Gastrocnemius medialis (tissue), 4 donors: ENCODE data around the gene SREBF1. TPM values are rescaled to one million over a fixed set of nuclear protein-coding genes. Genes with fewer than 3 reads are reported as not detected.

ENCODE experiments used
- ATAC-seq, 2 donors: fragments of 150-250 bp; one replicate each; pipeline ENCODE4 v1.9.1; 2016
- DNase-seq, 2 donors: peaks; one replicate each; pipeline ENCODE4 v3.0.0-alpha.2; 2019
- H3K27ac ChIP-seq, 4 donors: fragments of 200-600 bp; sonication (generic); 1 replicate in 1 of 4; 2 replicates in 3 of 4; pipeline ENCODE4 v1.5.1; 2016 to 2018; ENCODE audit warnings: mild to moderate bottlenecking in 2 of 4, moderate library complexity in 1 of 4
- H3K27me3 ChIP-seq, 3 donors: fragments of 200-600 bp; sonication (generic) in 2 of 3; 1 replicate in 1 of 3; 2 replicates in 2 of 3; pipeline versions ENCODE4 v1.5.1 to v1.6.0; 2016 to 2019; ENCODE audit warnings: mild to moderate bottlenecking in 1 of 3, moderate library complexity in 1 of 3
- H3K36me3 ChIP-seq, 2 donors: fragments of 200-600 bp; sonication (generic) in 1 of 2; one replicate each; pipeline ENCODE4 v1.5.1; 2017 to 2018
- H3K4me1 ChIP-seq, 2 donors: fragments of 200-600 bp; sonication (generic) in 1 of 2; one replicate each; pipeline ENCODE4 v1.5.1; 2016 to 2017; ENCODE audit warnings: mild to moderate bottlenecking in 2 of 2
- H3K4me3 ChIP-seq, 4 donors: fragments of 200-600 bp; sonication (generic) in 3 of 4; 1 replicate in 1 of 4; 2 replicates in 3 of 4; pipeline ENCODE4 v1.5.1; 2016 to 2019; ENCODE audit warnings: mild to moderate bottlenecking in 2 of 4
- H3K9me3 ChIP-seq, 3 donors: fragments of 200-600 bp; sonication (generic) in 2 of 3; 1 replicate in 1 of 3; 2 replicates in 2 of 3; pipeline ENCODE4 v1.5.1; 2016 to 2019
- POLR2A ChIP-seq, 2 donors: fragments of 450-650 bp; IDR thresholded peaks; one replicate each; pipeline ENCODE4 v1.6.1; 2017; ENCODE audit warnings: antibody characterized with exemption in 2 of 2, mild to moderate bottlenecking in 2 of 2, moderate library complexity in 2 of 2
- in situ Hi-C, 4 donors: fragments of 200-750 bp; cut with MboI; loops; one replicate each; pipeline versions ENCODE4 v1.15.0 to v1.8.0; 2017; ENCODE audit warnings: low sequenced_read_pairs in 4 of 4
- intact Hi-C: fragments of 100-400 bp; cut with DNase I; formaldehyde crosslinking; loops from one replicate; pipeline ENCODE4 v1.15.1; 2023; ENCODE audit warnings: low total_unique reads
- total RNA-seq, 4 donors: library from RNA; depleted of rRNA; stranded (reverse); fragments of >200 nt; gene quantifications; one replicate each; pipeline versions ENCODE4 v1.1.0 to v1.2.3, GENCODE V29; 2016
- TF ChIP-seq, protein P1 (sequence below), 5 experiments: fragments of 450-650 bp in 3 of 5; fragments of 200-600 bp in 2 of 5; sonication (generic) in 2 of 5; IDR thresholded peaks in 4 of 5; conservative IDR thresholded peaks in 1 of 5; 1 replicate in 4 of 5; 2 replicates in 1 of 5; pipeline ENCODE4 v1.5.1; 2016 to 2019; ENCODE audit warnings: antibody characterized with exemption in 5 of 5, mild to moderate bottlenecking in 3 of 5, moderate library complexity in 3 of 5

The SREBF1 gene
- total RNA-seq, 4 donors from 2014 or later, result 11.1 to 64.5 (median 32.3) TPM

DNA sequence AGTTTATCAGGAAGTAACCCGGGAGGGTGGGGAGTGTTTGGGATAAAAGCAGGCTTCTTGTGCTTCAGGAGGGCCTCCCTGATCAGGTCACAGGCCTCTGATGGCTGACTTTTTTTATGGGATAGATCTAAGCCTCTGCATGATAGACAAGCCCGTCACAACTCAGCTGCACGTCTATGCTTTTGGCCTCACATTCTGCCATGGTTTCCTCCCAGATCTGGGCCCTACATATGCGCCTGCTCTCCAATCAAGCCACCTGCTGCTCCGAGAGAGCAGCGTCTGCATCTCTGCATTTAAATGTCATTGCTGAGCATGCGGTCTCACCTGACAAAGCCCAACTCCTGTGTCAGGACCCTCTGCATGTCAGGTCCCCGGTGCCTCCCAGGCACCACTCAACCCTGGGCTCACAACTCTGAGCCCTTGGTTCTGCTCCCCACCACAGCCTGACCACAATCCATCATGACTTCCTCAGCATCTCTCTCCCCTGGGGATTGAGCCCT lies 45.3 kb upstream of the SREBF1 start:
- DNase-seq (no peak), ATAC-seq (no peak)
- peaks cover 0 to 13% of the 10 kb centered on the region in 2 donors for H3K36me3 ChIP-seq
- TF ChIP-seq, protein P1, sequence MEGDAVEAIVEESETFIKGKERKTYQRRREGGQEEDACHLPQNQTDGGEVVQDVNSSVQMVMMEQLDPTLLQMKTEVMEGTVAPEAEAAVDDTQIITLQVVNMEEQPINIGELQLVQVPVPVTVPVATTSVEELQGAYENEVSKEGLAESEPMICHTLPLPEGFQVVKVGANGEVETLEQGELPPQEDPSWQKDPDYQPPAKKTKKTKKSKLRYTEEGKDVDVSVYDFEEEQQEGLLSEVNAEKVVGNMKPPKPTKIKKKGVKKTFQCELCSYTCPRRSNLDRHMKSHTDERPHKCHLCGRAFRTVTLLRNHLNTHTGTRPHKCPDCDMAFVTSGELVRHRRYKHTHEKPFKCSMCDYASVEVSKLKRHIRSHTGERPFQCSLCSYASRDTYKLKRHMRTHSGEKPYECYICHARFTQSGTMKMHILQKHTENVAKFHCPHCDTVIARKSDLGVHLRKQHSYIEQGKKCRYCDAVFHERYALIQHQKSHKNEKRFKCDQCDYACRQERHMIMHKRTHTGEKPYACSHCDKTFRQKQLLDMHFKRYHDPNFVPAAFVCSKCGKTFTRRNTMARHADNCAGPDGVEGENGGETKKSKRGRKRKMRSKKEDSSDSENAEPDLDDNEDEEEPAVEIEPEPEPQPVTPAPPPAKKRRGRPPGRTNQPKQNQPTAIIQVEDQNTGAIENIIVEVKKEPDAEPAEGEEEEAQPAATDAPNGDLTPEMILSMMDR (IDR thresholded peaks at IDR 0.05 in 4 of 5, conservative IDR thresholded peaks at IDR 0.05 in 1 of 5), result no peak
- no peak for TF ChIP-seq POLR2A (IDR thresholded peaks at IDR 0.05)
- in situ Hi-C loops, result loop anchor here in 3 of 4 donors (25.0 kb wide), 1 partner anchor 155 kb away; the partner anchor contains the start of genes ATPAF2 (in 3 of the 3) and GID4 (in 3 of the 3)
- intact Hi-C loops, result no loop called here
- peaks cover 51 to 61% of the 10 kb centered on the region in 2 donors for H3K4me1 ChIP-seq
- H3K4me3 ChIP-seq, result no peak overlapping the region
- no peak overlapping the region for H3K27ac ChIP-seq
- H3K9me3 ChIP-seq, result no peaks in the 10 kb centered on the region
- H3K27me3 ChIP-seq, result no peaks in the 10 kb centered on the region

DNA sequence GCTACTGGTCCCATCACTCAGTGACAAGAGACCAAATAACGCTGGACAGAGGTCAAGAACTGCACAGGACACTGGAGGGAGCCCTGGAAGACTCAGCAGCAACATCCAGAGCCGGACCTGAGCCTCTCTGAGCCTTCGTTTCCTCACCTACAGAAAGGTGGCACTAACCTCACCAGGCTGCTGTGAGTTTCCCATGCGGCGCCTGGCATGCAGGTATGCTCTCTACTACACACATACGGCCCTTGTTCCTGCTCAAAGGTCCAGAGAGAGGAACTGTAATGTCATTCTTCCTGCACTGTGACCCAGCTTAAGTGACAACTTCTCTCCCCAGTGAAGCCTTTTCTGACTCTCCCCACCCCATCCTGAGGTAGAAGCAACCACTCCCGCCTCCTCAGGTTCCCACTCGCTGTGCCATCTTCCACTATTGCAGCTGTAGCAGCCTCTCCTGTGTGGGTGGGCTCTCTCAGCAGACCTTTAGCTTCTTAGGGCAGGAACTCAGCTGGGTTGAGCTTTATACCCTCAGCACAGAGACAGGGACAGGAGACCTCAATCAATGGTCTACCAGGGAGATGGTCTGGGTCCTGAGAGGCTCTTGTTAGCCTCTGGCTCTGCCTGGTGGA lies 43.9 kb upstream of the SREBF1 start:
- in situ Hi-C loops, result loop anchor here in 3 of 4 donors (25.0 kb wide), 1 partner anchor 157 kb away; the partner anchor contains the start of genes ATPAF2 (in 3 of the 3) and GID4 (in 3 of the 3)
- intact Hi-C loops, result no loop called here
- TF ChIP-seq, protein P1 (IDR thresholded peaks at IDR 0.05 in 4 of 5, conservative IDR thresholded peaks at IDR 0.05 in 1 of 5), result no peak
- no peak for TF ChIP-seq POLR2A (IDR thresholded peaks at IDR 0.05)
- peaks cover 51 to 63% of the 10 kb centered on the region in 2 donors for H3K4me1 ChIP-seq
- no peaks in the 10 kb centered on the region for H3K9me3 ChIP-seq
- ATAC-seq (no peak), DNase-seq (no peak)
- H3K4me3 ChIP-seq, result no peak overlapping the region
- peaks cover 0 to 13% of the 10 kb centered on the region in 2 donors for H3K36me3 ChIP-seq
- no peak overlapping the region for H3K27ac ChIP-seq
- no peaks in the 10 kb centered on the region for H3K27me3 ChIP-seq

DNA sequence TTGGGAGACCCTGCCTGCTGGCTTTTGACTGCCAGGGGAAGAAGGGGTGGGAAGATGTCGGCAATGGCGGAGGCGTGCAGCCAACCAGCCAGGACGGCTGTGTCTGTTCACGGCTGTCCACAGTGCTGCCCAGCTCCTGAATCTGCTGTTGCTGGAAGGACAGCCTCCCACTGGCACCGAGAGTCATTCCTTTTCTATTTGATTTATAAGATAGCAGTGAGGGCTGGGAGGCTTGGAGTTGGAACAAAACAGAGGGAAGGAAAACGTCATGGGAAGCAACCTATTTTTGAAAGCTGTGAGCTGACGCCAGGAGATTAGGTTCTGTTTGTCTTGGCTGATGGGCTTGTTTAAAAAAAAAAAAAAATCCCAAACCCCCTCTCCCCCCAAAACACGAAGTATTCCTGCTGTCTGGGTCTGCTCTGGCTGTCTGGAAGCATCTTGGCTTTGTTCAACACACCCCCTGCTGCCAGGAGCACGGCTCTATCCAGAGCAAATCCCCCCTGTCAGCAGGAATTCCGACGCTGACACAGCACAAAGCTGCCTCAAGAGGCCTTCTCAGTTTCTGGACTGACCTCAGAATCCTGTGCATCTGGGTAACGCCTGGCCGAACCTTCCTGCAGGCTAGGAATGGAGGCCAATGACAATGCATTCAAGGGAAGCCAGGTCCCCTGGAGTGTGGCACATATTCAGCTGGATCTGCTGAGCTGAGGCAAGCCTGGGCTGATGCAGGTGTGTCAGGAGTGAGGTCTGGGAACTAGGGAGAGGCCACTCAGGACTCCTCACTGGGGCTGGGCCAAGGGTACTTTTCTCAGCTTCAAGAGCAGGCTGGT lies 41.0 kb upstream of the SREBF1 start:
- Histone ChIP-seq H3K4me3 (peak overlapping the region in 1 of 4 donors; percentile 34), H3K4me1 (peaks cover 47 to 61% of the 10 kb centered on the region in 2 donors), H3K27ac (peak overlapping the region; percentile 84 to 90 (median 90)), H3K36me3 (peaks cover 0 to 11% of the 10 kb centered on the region in 2 donors), H3K9me3 (no peaks in the 10 kb centered on the region), H3K27me3 (no peaks in the 10 kb centered on the region)
- ATAC-seq, result peak; percentile 85 to 88
- peak; percentile 66 to 86 for DNase-seq
- TF ChIP-seq POLR2A (IDR thresholded peaks at IDR 0.05), result no peak
- TF ChIP-seq, protein P1 (IDR thresholded peaks at IDR 0.05 in 4 of 5, conservative IDR thresholded peaks at IDR 0.05 in 1 of 5), result no peak
- in situ Hi-C loops (loop anchor here in 3 of 4 donors (10.0 to 25.0 kb wide), 2 partner anchors 97 to 160 kb away; partner anchors contain the start of genes ATPAF2 (in 3 of the 3), GID4 (in 3 of the 3), DRC3 (in 1 of the 3) and TOM1L2 (in 1 of the 3)), intact Hi-C loops (loop anchor here (2.0 kb wide), 1 partner anchor 41 kb away; no protein-coding TSS in a partner anchor)

DNA sequence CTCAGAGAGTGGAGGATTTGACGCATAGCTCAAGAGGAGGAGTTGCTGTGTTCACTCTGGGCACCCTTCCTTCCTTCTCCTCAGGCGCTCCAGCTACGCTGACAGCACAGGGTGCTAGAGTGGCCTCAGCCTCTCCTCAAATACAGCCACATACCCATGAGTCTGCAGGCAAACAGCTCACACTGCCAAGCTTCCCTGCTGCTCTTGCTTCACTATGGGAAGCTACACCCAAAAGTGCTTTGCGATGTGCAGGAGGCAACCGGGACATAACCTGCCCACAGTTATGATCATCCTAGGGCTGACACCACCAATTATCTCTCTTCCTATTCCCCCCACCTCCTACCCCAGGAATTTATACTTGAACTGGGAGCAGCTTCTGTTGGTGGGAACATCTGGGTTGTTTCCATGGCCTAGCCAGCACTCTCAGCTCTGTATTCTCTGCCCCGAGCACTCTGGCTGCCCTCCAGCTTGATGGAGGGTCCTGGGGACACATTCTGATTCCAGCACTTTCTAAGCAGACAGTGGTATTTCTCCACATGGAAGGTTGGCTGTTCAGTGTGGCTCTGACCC lies 40.3 kb upstream of the SREBF1 start:
- Histone ChIP-seq H3K9me3 (no peaks in the 10 kb centered on the region), H3K27ac (peak overlapping the region; percentile 84 to 90 (median 90)), H3K27me3 (no peaks in the 10 kb centered on the region), H3K36me3 (peaks cover 0 to 4% of the 10 kb centered on the region in 2 donors), H3K4me1 (peaks cover 53 to 61% of the 10 kb centered on the region in 2 donors), H3K4me3 (peak overlapping the region in 1 of 4 donors; percentile 34)
- peak; percentile 27 to 45 for ATAC-seq
- peak in 1 of 2 donors; percentile 69 for DNase-seq
- TF ChIP-seq, protein P1 (IDR thresholded peaks at IDR 0.05 in 4 of 5, conservative IDR thresholded peaks at IDR 0.05 in 1 of 5), result no peak
- TF ChIP-seq POLR2A (IDR thresholded peaks at IDR 0.05), result no peak
- in situ Hi-C loops (loop anchor here in 3 of 4 donors (10.0 to 25.0 kb wide), 2 partner anchors 98 to 160 kb away; partner anchors contain the start of genes ATPAF2 (in 3 of the 3), GID4 (in 3 of the 3), DRC3 (in 1 of the 3) and TOM1L2 (in 1 of the 3)), intact Hi-C loops (no loop called here)
